HG02678 (cell line): ENCODE measurements around the gene GRM4.
"Not testable (repeated sequence)": the region's sequence is repeated elsewhere in the genome, so short reads cannot be mapped to it uniquely, and the experiment has no call there.

ENCODE experiments used
- ATAC-seq: cut with Tn5 transposase; IDR thresholded peaks from one replicate; pipeline ENCODE4 v1.9.1; 2021; ENCODE audit warnings: mild to moderate bottlenecking, moderate library complexity; ENCODE audit not compliant: unreplicated experiment

Gene GRM4

GRCh38 chr6:34047913-34048867 is 97.7 kb downstream of the GRM4 start:
- no peak for ATAC-seq

GRCh38 chr6:34046617-34047016 is 99.3 kb downstream of the GRM4 start:
- ATAC-seq: no peak

GRCh38 chr6:34045771-34046170 is 100.1 kb downstream of the GRM4 start:
- no peak for ATAC-seq

- ATAC-seq: no peak
These were observed 100.8 kb downstream of the GRM4 start for GRCh38 chr6:34044945-34045595.

GRCh38 chr6:34043359-34043758 is 102.5 kb downstream of the GRM4 start:
- ATAC-seq: no peak

GRCh38 chr6:34041998-34042397 is 103.9 kb downstream of the GRM4 start:
- not testable (repeated sequence) for ATAC-seq

GRCh38 chr6:34041385-34041784 is 104.5 kb downstream of the GRM4 start:
- no peak for ATAC-seq

GRCh38 chr6:34039943-34040342 is 105.9 kb downstream of the GRM4 start:
- no peak for ATAC-seq

- no peak for ATAC-seq
These were observed 108.7 kb downstream of the GRM4 start for GRCh38 chr6:34037151-34037550.

- no peak for ATAC-seq
These were observed 109.4 kb downstream of the GRM4 start for GRCh38 chr6:34036357-34037069.

- no peak for ATAC-seq
These were observed 110.1 kb downstream of the GRM4 start for GRCh38 chr6:34035704-34036356.

GRCh38 chr6:34035161-34035560 is 110.7 kb downstream of the GRM4 start:
- no peak for ATAC-seq

- ATAC-seq: no peak
These were observed 113.0 kb downstream of the GRM4 start for GRCh38 chr6:34032856-34033255.

- ATAC-seq: no peak
These were observed 114.1 kb downstream of the GRM4 start for GRCh38 chr6:34031625-34032383.

GRCh38 chr6:34030831-34031624 is 114.9 kb downstream of the GRM4 start:
- ATAC-seq: no peak

- ATAC-seq: no peak
These were observed 116.2 kb downstream of the GRM4 start for GRCh38 chr6:34029489-34030280.

GRCh38 chr6:34028691-34029360 is 117.1 kb downstream of the GRM4 start:
- no peak for ATAC-seq

- no peak for ATAC-seq
These were observed 117.9 kb downstream of the GRM4 start for GRCh38 chr6:34027939-34028441.
